GM23248 (cell line): ENCODE data around the gene PXK.

Experiments
- EZH2 ChIP-seq: fragments of 200-600 bp; sonication (generic); IDR thresholded peaks from 2 replicates; pipeline ENCODE4 v1.6.1; 2018; ENCODE audit warnings: antibody characterized with exemption, mild to moderate bottlenecking; ENCODE audit not compliant: insufficient read depth, poor library complexity, severe bottlenecking
- EZH2phosphoT487 ChIP-seq: fragments of 200-600 bp; sonication (generic); IDR thresholded peaks from 2 replicates; pipeline ENCODE4 v1.6.1; 2018; ENCODE audit warnings: antibody characterized with exemption, moderate library complexity, mild to moderate bottlenecking, low read depth; ENCODE audit not compliant: insufficient read depth

DNA sequence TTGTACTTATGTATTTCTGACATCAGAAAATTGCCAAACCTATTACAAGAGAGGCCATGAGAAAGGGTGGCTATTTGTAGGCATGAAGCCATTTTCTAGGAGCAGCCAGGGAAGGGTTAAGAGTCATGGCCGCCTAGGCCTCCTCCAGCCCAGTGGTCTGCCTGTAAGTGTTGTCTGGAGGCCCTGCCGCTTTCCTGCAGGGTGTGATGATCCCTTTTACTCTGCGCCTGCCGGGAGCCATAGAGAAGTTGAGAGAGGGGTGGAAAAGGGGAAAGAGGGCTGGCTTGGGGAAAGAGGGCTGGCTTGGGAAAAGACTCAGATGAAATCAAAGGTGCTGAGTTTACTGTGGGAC lies 130.1 kb downstream of the PXK start:
- no peak for TF ChIP-seq EZH2phosphoT487
- no peak for TF ChIP-seq EZH2
